Anterior cingulate cortex (tissue), 58 donors: ENCODE measurements around the gene UBP1.
A peak's percentile ranks its signal among the peaks of the same experiment; 100 is the strongest.
"Not testable (repeated sequence)": the region's sequence is repeated elsewhere in the genome, so short reads cannot be mapped to it uniquely, and the experiment has no call there.

Source experiments
- DNase-seq, 58 donors: peaks; one replicate each; lab custom pipeline; 2025; lab: John Stamatoyannopoulos, UW

Gene UBP1

GRCh38 chr3:33440328-33441224 is at the start of gene UBP1:
UBP1 (minus strand) TSS chr3:33440405; CDS start chr3:33439848, 557 bp downstream.
- DNase-seq: peak; percentile 85 to 100 (median 99)

- no peak for DNase-seq
Measured at GRCh38 chr3:33488683-33489082, 48.5 kb upstream of the UBP1 start.

GRCh38 chr3:33488246-33488645 is 48.0 kb upstream of the UBP1 start:
- no peak for DNase-seq

DNA sequence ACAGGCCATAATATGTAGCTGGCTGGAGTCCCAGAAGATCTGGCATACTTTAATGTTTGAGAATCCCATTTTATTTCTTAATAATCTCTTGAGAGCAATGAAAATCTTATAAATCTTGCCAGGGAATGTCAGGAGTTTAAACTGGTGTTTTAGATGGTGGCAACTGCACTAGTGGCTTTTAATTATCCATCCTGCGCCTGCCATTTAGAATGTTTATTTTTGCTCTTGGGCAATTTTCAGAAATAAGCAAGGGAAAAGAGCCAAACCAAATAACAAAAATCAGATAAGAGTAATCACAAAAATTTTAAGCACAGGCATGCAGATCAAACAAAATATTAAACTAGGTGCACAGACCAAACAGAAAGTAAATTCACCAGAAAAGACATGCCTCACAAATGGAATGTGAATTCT is 41.9 kb upstream of the UBP1 start:
- no peak for DNase-seq

- DNase-seq: no peak
Measured at GRCh38 chr3:33474896-33475295, 34.7 kb upstream of the UBP1 start.

DNA sequence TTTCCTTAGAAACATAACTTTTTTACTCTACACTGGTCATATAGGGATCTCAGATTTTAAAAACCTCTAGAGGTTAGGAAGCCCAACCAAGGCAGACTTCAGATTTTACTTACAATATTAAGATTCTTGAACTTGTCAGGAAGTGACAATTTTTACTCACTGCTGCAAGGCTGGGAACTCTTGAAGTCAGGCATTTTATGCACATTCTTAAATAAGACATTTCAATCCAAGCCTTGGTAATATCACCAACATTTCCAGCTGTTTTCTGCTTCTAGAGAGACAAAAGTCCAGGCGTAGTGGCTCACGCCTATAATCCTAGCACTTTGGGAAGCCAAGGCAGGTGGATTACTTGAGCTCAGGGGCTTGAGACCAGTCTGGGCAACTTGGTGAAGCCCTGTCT is 33.6 kb upstream of the UBP1 start:
- no peak for DNase-seq

GRCh38 chr3:33467786-33468185 is 27.6 kb upstream of the UBP1 start:
- no peak for DNase-seq

GRCh38 chr3:33461097-33461496 is 20.9 kb upstream of the UBP1 start:
- DNase-seq: no peak

GRCh38 chr3:33459577-33459976 is 19.4 kb upstream of the UBP1 start:
- DNase-seq: not testable (repeated sequence)

GRCh38 chr3:33458446-33458845 is 18.2 kb upstream of the UBP1 start:
- no peak for DNase-seq

DNA sequence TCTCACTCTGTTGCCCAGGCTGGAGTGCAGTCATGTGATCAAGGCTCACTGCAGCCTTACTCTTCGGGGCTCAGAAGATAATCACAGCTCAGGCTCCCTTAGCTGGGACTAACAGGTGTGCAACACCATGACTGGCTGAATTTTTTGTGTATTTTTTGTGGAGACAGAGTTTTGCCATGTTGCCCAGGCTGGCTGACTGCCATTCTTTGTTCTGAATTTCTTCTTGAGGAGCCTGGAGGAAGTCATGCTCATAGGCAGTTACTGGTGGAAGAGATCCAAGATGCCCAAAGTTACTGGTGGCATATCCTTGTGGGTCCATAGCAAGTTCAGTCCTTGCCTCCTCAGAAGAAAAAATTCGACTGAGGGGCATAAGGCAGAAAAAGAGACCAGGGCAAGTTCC is 16.6 kb upstream of the UBP1 start:
- no peak for DNase-seq

- no peak for DNase-seq
Measured at GRCh38 chr3:33453331-33453761, 13.1 kb upstream of the UBP1 start.

DNA sequence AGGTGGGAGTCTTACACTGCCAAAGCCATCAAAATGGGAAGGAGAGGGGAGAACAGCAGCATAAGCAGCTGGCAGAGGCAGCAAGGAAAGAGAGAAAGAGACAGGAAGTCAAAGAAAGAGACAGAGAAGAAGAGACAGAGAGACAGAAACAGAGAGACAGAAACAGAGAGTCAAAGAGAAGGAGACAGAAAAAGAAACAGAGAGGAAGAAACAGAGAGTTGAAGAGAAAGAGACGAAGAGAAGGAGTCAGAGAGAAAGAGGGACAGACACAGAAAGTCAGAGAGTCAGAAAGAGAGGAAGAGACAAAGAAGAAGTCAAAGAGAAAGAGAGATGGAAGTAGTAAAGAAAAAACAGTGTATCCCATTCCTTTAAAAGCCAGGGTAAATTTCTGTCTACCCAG is 11.8 kb upstream of the UBP1 start:
- DNase-seq: not testable (repeated sequence)

DNA sequence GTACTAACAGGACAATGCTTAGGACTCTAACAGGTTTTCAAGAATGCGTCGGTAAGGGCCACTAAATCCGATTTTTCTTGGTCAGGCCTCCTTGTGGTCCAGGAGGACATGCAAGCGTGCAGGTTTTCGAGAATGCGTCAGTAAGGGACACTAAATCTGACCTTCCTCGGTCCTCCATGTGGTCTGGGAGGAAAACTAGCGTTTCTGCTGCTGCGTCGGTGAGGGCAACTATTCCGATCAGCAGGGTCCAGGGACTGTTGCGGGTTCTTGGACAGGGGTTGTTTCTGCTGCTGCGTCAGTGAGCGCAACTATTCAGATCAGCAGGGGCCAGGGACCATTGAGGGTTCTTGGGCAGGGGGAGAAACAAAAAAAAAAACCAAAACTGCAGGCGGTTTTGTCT is 7.8 kb upstream of the UBP1 start:
- DNase-seq: no peak

GRCh38 chr3:33447256-33447625 is 7.0 kb upstream of the UBP1 start:
- not testable (repeated sequence) for DNase-seq

- DNase-seq: no peak
Measured at GRCh38 chr3:33442190-33442589, 2.0 kb upstream of the UBP1 start.

GRCh38 chr3:33441225-33441976 is 1.2 kb upstream of the UBP1 start:
- DNase-seq: peak in 13 of 58 donors; percentile 47 to 76 (median 63)

DNA sequence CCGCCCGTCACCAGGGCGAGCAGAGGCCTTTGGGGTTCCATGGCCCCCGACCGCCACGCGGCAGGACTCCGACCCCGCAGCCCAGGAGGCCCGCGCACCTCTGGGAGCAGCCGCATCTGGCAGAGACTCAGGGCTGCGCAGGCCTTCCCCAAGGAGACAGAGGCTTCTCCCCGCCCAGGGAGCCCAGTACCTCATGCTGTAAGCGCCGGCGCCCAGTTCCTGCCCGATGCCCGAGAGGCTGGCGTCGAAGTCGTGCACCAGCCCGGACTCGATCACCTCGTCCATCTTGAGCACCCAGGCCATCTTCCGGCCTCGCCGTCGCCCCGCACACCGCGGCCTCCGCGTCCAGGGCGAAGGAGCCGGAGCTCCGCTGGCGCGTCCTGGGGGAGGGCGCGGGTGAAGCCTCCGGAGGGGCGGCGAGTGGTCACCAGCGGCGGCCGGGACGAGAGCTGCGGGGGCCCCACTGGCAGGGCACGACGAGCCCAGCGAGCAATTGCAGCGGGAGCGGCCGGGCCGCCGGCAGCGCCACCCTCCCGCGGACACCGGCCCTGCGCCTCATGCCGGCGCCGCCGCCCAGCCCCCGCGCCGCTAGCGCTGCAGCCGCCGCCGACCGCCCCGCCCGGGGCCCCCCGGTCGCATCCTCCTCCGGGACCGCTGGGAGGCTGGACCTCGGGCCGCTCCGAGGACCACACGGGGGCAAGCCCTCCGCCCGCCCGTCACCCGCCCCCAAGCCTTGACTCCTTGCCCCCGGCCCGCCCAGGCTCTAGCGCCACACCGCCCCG is 468 bp downstream of the UBP1 start:
- DNase-seq: peak in 41 of 58 donors; percentile 9 to 76 (median 51)

DNA sequence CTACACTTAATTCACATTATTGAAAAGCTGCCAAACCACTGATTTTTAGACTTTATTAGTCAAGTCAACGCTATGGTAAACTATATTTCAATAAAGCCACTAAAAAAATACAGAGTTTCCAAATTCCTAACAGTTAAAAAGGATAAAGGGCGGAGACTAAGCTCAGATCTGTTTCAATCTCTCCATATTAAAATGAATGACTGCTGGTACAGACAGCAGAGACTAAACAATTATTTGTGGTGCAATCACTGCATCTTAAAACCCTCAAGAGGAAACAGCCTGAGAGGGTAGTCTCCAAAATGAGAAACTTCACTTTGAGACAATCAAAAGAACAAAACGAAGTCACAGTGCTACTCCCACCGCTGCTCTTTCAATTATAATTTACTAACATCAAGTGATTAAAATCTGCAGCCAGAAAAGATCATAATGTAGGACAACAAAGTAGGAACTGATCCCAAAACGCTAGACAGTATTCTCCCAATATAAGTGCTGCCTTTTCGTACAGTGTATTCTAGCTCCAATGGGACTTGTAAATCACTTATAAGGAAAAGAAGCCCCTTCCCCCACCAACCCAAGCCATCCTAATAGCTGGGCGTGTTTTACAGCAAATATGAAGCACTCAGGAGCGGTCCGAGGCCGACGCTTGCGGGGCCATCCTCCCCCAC is 1.2 kb downstream of the UBP1 start:
- DNase-seq: peak in 1 of 58 donors; percentile 32

DNA sequence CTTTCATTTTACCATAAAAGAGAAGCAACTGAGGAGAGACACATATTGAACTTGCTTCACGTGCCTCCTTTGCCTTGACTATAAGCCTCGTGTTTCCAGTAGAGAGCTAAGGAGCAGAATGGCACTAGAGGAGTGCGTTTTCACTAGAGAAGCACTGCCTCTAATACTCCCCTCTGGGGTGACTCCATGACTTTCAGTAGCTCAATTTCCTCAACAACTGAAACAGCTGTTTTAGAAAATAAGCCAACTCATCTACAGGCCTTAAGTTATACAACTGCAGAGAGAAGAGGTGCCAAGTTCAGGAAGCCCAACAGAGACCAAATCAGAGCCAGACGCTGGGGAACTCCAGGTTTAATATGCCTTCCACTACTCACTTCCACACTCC is 1.9 kb downstream of the UBP1 start:
- no peak for DNase-seq
